Measurements from ENCODE around the gene ANKRD30A. TPM values are rescaled to one million over a fixed set of nuclear protein-coding genes. Genes with fewer than 3 reads are reported as not detected.

The ANKRD30A gene
- total RNA-seq, 1 donor from 2014 or later, result not detected

- Mint-ChIP-seq H3K27ac (ENCODE audit: unreplicated experiment) (no peak overlapping the region), H3K4me1 (ENCODE audit: unreplicated experiment) (no peaks in the 10 kb centered on the region), H3K4me3 (ENCODE audit: unreplicated experiment) (no peak overlapping the region), H3K9me3 (ENCODE audit: unreplicated experiment) (peaks cover 22% of the 10 kb centered on the region), H3K27me3 (ENCODE audit: unreplicated experiment) (no peaks in the 10 kb centered on the region), H3K36me3 (ENCODE audit: low read depth, unreplicated experiment) (peaks cover 3% of the 10 kb centered on the region)
- no peak for TF ChIP-seq CTCF (IDR thresholded peaks at IDR 0.05; ENCODE audit: unreplicated experiment)
- no peak for DNase-seq (ENCODE audit: low spot score)
Observed at GRCh38 chr10:37268266-37268665, 142.9 kb downstream of the ANKRD30A start.

- H3K27ac Mint-ChIP-seq (ENCODE audit: unreplicated experiment), result no peak overlapping the region
- H3K9me3 Mint-ChIP-seq (ENCODE audit: unreplicated experiment), result peaks cover 22% of the 10 kb centered on the region
- H3K36me3 Mint-ChIP-seq (ENCODE audit: low read depth, unreplicated experiment), result peaks cover 3% of the 10 kb centered on the region
- no peaks in the 10 kb centered on the region for H3K4me1 Mint-ChIP-seq (ENCODE audit: unreplicated experiment)
- DNase-seq (ENCODE audit: low spot score), result no peak
- no peak for TF ChIP-seq CTCF (IDR thresholded peaks at IDR 0.05; ENCODE audit: unreplicated experiment)
- peaks cover 2% of the 10 kb centered on the region for H3K27me3 Mint-ChIP-seq (ENCODE audit: unreplicated experiment)
- H3K4me3 Mint-ChIP-seq (ENCODE audit: unreplicated experiment), result no peak overlapping the region
Observed at GRCh38 chr10:37269554-37270256, 144.3 kb downstream of the ANKRD30A start.

DNA sequence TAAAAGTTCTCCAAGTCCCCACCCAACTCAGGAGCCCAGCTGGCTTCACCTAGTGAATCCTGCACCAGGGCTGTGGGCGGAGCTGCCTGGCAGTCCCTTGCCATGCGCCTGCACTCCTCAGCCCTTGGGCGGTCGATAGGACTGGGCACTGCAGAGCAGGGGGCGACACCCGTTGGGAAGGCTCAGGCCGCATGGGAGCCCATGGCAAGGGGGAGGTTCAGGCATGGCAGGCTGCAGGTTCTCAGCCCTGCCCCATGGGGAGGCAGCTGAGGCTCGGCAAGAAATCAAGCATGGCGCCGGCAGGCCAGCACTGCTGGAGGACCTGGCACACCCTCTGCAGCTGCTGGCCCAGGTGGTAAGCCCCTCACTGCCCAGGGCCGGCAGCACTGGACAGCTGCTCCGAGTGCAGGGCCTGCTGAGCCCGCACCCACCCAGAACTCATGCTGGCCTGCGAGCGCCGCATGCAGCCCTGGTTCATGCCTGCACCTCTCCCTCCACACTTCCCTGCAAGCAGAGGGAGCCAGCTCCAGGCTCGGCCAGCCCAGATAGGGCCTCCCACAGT is 149.9 kb downstream of the ANKRD30A start:
- H3K27me3 Mint-ChIP-seq (ENCODE audit: unreplicated experiment), result peaks cover 7% of the 10 kb centered on the region
- H3K36me3 Mint-ChIP-seq (ENCODE audit: low read depth, unreplicated experiment), result peaks cover 6% of the 10 kb centered on the region
- TF ChIP-seq CTCF (IDR thresholded peaks at IDR 0.05; ENCODE audit: unreplicated experiment), result no peak
- H3K4me1 Mint-ChIP-seq (ENCODE audit: unreplicated experiment), result no peaks in the 10 kb centered on the region
- H3K9me3 Mint-ChIP-seq (ENCODE audit: unreplicated experiment), result peaks cover 24% of the 10 kb centered on the region
- H3K27ac Mint-ChIP-seq (ENCODE audit: unreplicated experiment), result no peak overlapping the region
- no peak for DNase-seq (ENCODE audit: low spot score)
- no peak overlapping the region for H3K4me3 Mint-ChIP-seq (ENCODE audit: unreplicated experiment)

- Mint-ChIP-seq H3K4me3 (ENCODE audit: unreplicated experiment) (no peak overlapping the region), H3K36me3 (ENCODE audit: low read depth, unreplicated experiment) (peaks cover 3% of the 10 kb centered on the region), H3K27ac (ENCODE audit: unreplicated experiment) (no peak overlapping the region), H3K9me3 (ENCODE audit: unreplicated experiment) (peaks cover 34% of the 10 kb centered on the region), H3K4me1 (ENCODE audit: unreplicated experiment) (no peaks in the 10 kb centered on the region), H3K27me3 (ENCODE audit: unreplicated experiment) (peaks cover 5% of the 10 kb centered on the region)
- no peak for DNase-seq (ENCODE audit: low spot score)
- TF ChIP-seq CTCF (IDR thresholded peaks at IDR 0.05; ENCODE audit: unreplicated experiment), result no peak
Observed at GRCh38 chr10:37285063-37285462, 159.7 kb downstream of the ANKRD30A start.

GRCh38 chr10:37289833-37290464 is 164.6 kb downstream of the ANKRD30A start:
- Mint-ChIP-seq H3K27me3 (ENCODE audit: unreplicated experiment) (no peaks in the 10 kb centered on the region), H3K36me3 (ENCODE audit: low read depth, unreplicated experiment) (peaks cover 2% of the 10 kb centered on the region), H3K27ac (ENCODE audit: unreplicated experiment) (no peak overlapping the region), H3K4me3 (ENCODE audit: unreplicated experiment) (no peak overlapping the region), H3K4me1 (ENCODE audit: unreplicated experiment) (no peaks in the 10 kb centered on the region), H3K9me3 (ENCODE audit: unreplicated experiment) (peaks cover 21% of the 10 kb centered on the region)
- no peak for TF ChIP-seq CTCF (IDR thresholded peaks at IDR 0.05; ENCODE audit: unreplicated experiment)
- DNase-seq (ENCODE audit: low spot score), result no peak
